Neutrophil (primary cell): ENCODE measurements around the gene RBMX.
"Not testable (repeated sequence)": the region's sequence is repeated elsewhere in the genome, so short reads cannot be mapped to it uniquely, and the experiment has no call there.

Experiments used
- H3K27ac ChIP-seq: fragments of 200-600 bp; sonication (generic); 2 replicates; pipeline ENCODE4 v1.5.1; 2016; ENCODE audit warnings: mild to moderate bottlenecking, moderate library complexity
- H3K27me3 ChIP-seq: fragments of 200-600 bp; sonication (generic); 2 replicates; pipeline ENCODE4 v1.6.0; 2016; ENCODE audit warnings: mild to moderate bottlenecking
- H3K36me3 ChIP-seq: fragments of 200-600 bp; sonication (generic); 2 replicates; pipeline ENCODE4 v1.5.1; 2017
- H3K4me1 ChIP-seq, 2 experiments: fragments of 200-600 bp in 1 of 2; sonication (generic) in 1 of 2; 1 replicate in 1 of 2; 2 replicates in 1 of 2; pipeline versions ENCODE4 v1.5.1 to v1.6.1; 2013 to 2016; ENCODE audit warnings: low read depth in 1 of 2, low read length in 1 of 2, mild to moderate bottlenecking in 1 of 2, moderate library complexity in 1 of 2; ENCODE audit not compliant: control insufficient read depth in 1 of 2, insufficient read depth in 1 of 2
- H3K4me3 ChIP-seq, 2 experiments: fragments of 200-600 bp in 1 of 2; sonication (generic) in 1 of 2; 1 replicate in 1 of 2; 2 replicates in 1 of 2; pipeline ENCODE4 v1.5.1; 2013 to 2016; ENCODE audit warnings: low read depth in 1 of 2, low read length in 1 of 2, mild to moderate bottlenecking in 1 of 2, moderate library complexity in 1 of 2
- H3K9me3 ChIP-seq: fragments of 200-600 bp; sonication (generic); 2 replicates; pipeline ENCODE4 v1.5.1; 2016
- TF ChIP-seq, protein P1 (sequence below): fragments of 200-600 bp; sonication (generic); IDR thresholded peaks from 2 replicates; pipeline ENCODE4 v1.5.1; 2016; ENCODE audit warnings: antibody characterized with exemption

RBMX gene

DNA sequence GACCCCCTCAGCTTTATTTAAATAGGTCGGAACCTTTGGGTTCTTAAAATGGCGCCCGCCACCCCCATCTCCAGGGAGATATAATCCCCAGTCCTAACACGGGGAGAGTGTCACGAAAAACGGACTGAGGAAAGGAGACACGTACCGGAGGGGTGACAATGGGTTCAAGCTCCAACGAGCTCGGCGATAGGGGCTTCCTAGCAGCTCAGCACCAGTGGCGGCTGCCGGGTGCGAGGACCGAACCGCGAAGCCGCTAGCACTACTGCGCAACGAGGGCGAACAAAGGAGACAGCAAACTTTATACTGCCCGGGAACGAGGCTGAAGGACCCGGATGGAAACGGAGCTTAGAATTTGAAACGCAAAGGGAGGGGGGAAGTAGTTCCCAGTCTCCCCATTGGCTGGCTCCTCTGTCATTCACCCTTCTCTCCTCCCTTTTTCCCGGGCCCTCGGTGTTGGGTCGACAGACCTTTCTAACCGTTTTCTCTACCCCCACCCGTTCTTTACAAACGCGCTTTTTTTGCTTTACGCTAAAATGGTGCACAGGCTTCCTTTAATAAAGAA, at the start of gene RBMX:
Gene RBMX (minus strand): TSS at position 274 of the 562 bp plus-strand sequence. CDS start 1,298 bp downstream, outside the sequence.
- Histone ChIP-seq H3K9me3 (no peaks in the 10 kb centered on the region), H3K27me3 (no peaks in the 10 kb centered on the region), H3K36me3 (peaks cover 20% of the 10 kb centered on the region), H3K4me3 (peak within 1 kb of the TSS; percentile 79 to 90), H3K4me1 (peaks cover 13 to 16% of the 10 kb centered on the region in 2 experiments), H3K27ac (peak within 1 kb of the TSS; percentile 86)
- TF ChIP-seq, protein P1, sequence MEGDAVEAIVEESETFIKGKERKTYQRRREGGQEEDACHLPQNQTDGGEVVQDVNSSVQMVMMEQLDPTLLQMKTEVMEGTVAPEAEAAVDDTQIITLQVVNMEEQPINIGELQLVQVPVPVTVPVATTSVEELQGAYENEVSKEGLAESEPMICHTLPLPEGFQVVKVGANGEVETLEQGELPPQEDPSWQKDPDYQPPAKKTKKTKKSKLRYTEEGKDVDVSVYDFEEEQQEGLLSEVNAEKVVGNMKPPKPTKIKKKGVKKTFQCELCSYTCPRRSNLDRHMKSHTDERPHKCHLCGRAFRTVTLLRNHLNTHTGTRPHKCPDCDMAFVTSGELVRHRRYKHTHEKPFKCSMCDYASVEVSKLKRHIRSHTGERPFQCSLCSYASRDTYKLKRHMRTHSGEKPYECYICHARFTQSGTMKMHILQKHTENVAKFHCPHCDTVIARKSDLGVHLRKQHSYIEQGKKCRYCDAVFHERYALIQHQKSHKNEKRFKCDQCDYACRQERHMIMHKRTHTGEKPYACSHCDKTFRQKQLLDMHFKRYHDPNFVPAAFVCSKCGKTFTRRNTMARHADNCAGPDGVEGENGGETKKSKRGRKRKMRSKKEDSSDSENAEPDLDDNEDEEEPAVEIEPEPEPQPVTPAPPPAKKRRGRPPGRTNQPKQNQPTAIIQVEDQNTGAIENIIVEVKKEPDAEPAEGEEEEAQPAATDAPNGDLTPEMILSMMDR = no peak

GRCh38 chrX:136921438-136921837, 40.9 kb upstream of the RBMX start:
- H3K4me3 ChIP-seq, H3K9me3 ChIP-seq, H3K27ac ChIP-seq, H3K27me3 ChIP-seq, H3K36me3 ChIP-seq, H3K4me1 ChIP-seq: not testable (repeated sequence)

- Histone ChIP-seq H3K9me3 (no peaks in the 10 kb centered on the region), H3K4me3 (no peak overlapping the region), H3K36me3 (no peaks in the 10 kb centered on the region), H3K27me3 (no peaks in the 10 kb centered on the region), H3K4me1 (no peaks in the 10 kb centered on the region), H3K27ac (no peak overlapping the region)
- TF ChIP-seq, protein P1 = no peak
Measured at GRCh38 chrX:136920001-136920400, 39.5 kb upstream of the RBMX start.

GRCh38 chrX:136916827-136917226, 36.3 kb upstream of the RBMX start:
- Histone ChIP-seq H3K4me3 (no peak overlapping the region), H3K36me3 (no peaks in the 10 kb centered on the region), H3K9me3 (no peaks in the 10 kb centered on the region), H3K27me3 (no peaks in the 10 kb centered on the region), H3K27ac (peak overlapping the region; percentile 51), H3K4me1 (no peaks in the 10 kb centered on the region)
- TF ChIP-seq, protein P1 = no peak

DNA sequence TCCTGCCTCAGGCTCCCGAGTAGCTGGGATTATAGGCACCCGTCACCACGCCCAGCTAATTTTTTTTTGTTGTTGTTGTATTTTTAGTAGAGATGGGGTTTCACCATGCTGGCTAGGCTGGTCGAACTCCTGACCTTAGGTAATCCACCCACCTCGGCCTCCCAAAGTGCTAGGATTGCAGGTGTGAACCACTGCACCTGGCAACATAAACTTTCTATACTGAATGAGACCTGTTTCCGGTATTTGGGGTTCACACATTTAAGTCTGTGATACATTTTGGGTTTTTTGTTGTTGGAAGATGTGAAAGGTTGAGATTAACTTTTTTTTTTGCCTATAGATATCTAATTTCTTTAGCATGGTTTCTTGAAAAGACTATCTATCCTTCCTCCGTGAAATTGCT, 31.1 kb upstream of the RBMX start:
- H3K27ac ChIP-seq, H3K4me1 ChIP-seq, H3K36me3 ChIP-seq, H3K27me3 ChIP-seq, H3K9me3 ChIP-seq, H3K4me3 ChIP-seq: not testable (repeated sequence)

- Histone ChIP-seq H3K36me3 (no peaks in the 10 kb centered on the region), H3K4me1 (peaks cover 0 to 5% of the 10 kb centered on the region in 2 experiments), H3K9me3 (no peaks in the 10 kb centered on the region), H3K27me3 (no peaks in the 10 kb centered on the region), H3K4me3 (no peak overlapping the region), H3K27ac (no peak overlapping the region)
- TF ChIP-seq, protein P1 = no peak
Measured at GRCh38 chrX:136911253-136911652, 30.7 kb upstream of the RBMX start.
